ENCODE data around the gene GMDS. TPM values are rescaled to one million over a fixed set of nuclear protein-coding genes. Genes with fewer than 3 reads are reported as not detected.

The GMDS gene
- total and polyA plus RNA-seq, 2 donors (not counting 1 experiment from before 2014, with no cell fraction given): 11.5 to 16.4 TPM

GRCh38 chr6:1586861-1587450 is 658.4 kb downstream of the GMDS start:
- intact Hi-C loops (cut with micrococcal nuclease): no loop called here
- CTCF ChIA-PET: interaction anchor here (0.9 to 1.5 kb wide), 2 partner anchors 9 to 11 kb away, joined by 3 read pairs; no protein-coding TSS in a partner anchor
- peaks cover 23% of the 10 kb centered on the region for H3K27me3 Mint-ChIP-seq

DNA sequence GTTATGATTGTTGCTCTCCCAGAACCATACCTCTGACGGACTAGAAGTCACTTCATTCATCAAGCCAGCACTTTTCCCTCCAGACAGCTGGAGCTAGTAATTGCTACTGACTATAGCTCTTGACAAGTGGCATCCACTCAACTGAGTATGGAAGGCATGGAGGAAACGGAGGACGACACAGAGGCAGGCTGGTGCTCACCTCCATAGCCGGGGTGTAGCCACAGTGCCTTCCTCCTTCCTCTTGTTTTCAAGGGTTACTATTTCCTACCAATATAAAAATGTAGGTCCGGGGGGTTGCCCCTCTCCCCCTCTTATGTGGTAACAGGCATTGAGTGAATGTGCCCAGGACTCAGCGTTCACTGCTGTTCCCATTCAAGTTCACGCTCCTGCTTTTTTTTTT is 659.1 kb downstream of the GMDS start:
- Mint-ChIP-seq H3K27ac (no peak overlapping the region), H3K4me1 (no peaks in the 10 kb centered on the region), H3K27me3 (peaks cover 28% of the 10 kb centered on the region), H3K9me3 (ENCODE audit: insufficient read depth) (no peaks in the 10 kb centered on the region), H3K4me3 (no peak overlapping the region)
- ChIA-PET CTCF (interaction anchor here (1.5 kb wide), 1 partner anchor 12 kb away, joined by 3 read pairs; no protein-coding TSS in a partner anchor), POLR2A (interaction anchor here (0.6 kb wide), 1 partner anchor 18 kb away, joined by 3 read pairs; no protein-coding TSS in a partner anchor)
- no peak for DNase-seq
- intact Hi-C loops (cut with micrococcal nuclease): no loop called here
- Histone ChIP-seq H3K4me2 (replicated peaks; ENCODE audit: low read depth, low read length, poor library complexity, severe bottlenecking) (no peak overlapping the region), H3K9me3 (ENCODE audit: control extremely low read depth in 1 of 3, control insufficient read depth in 2 of 3, insufficient read depth in 1 of 3, low read length in 2 of 3) (no peaks in the 10 kb centered on the region), H3K9ac (ENCODE audit: low read length) (no peak overlapping the region), H4K20me1 (ENCODE audit: control insufficient read depth, insufficient read depth, low read length, poor library complexity, severe bottlenecking) (no peaks in the 10 kb centered on the region), H3K36me3 (replicated peaks in 1 of 2; ENCODE audit: control extremely low read depth in 1 of 2, control insufficient read depth in 1 of 2, extremely low read depth in 1 of 2, insufficient read depth in 2 of 2, low read length in 1 of 2) (no peaks in the 10 kb centered on the region), H3K79me2 (ENCODE audit: control insufficient read depth, insufficient read depth, low read length) (no peaks in the 10 kb centered on the region), H2AFZ (ENCODE audit: insufficient read depth, low read depth, low read length, poor library complexity, severe bottlenecking) (no peak overlapping the region), H3K27me3 (replicated peaks in 1 of 4; ENCODE audit: control extremely low read depth in 1 of 4, control insufficient read depth in 3 of 4, insufficient read depth in 4 of 4, low read length in 3 of 4) (peaks cover 0 to 10% (median 1%) of the 10 kb centered on the region in 4 experiments), H3K27ac (ENCODE audit: low read length in 2 of 2) (no peak overlapping the region), H3K4me1 (ENCODE audit: control insufficient read depth in 2 of 2, insufficient read depth in 2 of 2, low read length in 2 of 2) (no peaks in the 10 kb centered on the region), H3K4me3 (ENCODE audit: control extremely low read depth in 1 of 5, extremely low read depth in 1 of 5, insufficient read depth in 1 of 5, low read depth in 2 of 5, low read length in 4 of 5) (no peak overlapping the region)
- TF ChIP-seq, protein P1, sequence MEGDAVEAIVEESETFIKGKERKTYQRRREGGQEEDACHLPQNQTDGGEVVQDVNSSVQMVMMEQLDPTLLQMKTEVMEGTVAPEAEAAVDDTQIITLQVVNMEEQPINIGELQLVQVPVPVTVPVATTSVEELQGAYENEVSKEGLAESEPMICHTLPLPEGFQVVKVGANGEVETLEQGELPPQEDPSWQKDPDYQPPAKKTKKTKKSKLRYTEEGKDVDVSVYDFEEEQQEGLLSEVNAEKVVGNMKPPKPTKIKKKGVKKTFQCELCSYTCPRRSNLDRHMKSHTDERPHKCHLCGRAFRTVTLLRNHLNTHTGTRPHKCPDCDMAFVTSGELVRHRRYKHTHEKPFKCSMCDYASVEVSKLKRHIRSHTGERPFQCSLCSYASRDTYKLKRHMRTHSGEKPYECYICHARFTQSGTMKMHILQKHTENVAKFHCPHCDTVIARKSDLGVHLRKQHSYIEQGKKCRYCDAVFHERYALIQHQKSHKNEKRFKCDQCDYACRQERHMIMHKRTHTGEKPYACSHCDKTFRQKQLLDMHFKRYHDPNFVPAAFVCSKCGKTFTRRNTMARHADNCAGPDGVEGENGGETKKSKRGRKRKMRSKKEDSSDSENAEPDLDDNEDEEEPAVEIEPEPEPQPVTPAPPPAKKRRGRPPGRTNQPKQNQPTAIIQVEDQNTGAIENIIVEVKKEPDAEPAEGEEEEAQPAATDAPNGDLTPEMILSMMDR (IDR thresholded peaks at IDR 0.05): no peak
- TF ChIP-seq EZH2 (IDR thresholded peaks at IDR 0.05; ENCODE audit: borderline replicate concordance, insufficient read depth, low read depth, low read length, poor library complexity, severe bottlenecking): no peak
- 100% methylated on average over 1 of the region's 7 CpGs for WGBS (ENCODE audit: insufficient coverage)
- ATAC-seq (ENCODE audit: low read depth): no peak

More at GRCh38 chr6:1586861-1587450, 658.4 kb downstream of the GMDS start:
- no peak for DNase-seq
- Histone ChIP-seq H3K9me3 (ENCODE audit: control extremely low read depth in 1 of 3, control insufficient read depth in 2 of 3, insufficient read depth in 1 of 3, low read length in 2 of 3) (no peaks in the 10 kb centered on the region), H4K20me1 (ENCODE audit: control insufficient read depth, insufficient read depth, low read length, poor library complexity, severe bottlenecking) (no peaks in the 10 kb centered on the region), H3K4me3 (ENCODE audit: control extremely low read depth in 1 of 5, extremely low read depth in 1 of 5, insufficient read depth in 1 of 5, low read depth in 2 of 5, low read length in 4 of 5) (no peak overlapping the region), H3K4me2 (replicated peaks; ENCODE audit: low read depth, low read length, poor library complexity, severe bottlenecking) (no peak overlapping the region), H3K9ac (ENCODE audit: low read length) (no peak overlapping the region), H3K27me3 (replicated peaks in 1 of 4; ENCODE audit: control extremely low read depth in 1 of 4, control insufficient read depth in 3 of 4, insufficient read depth in 4 of 4, low read length in 3 of 4) (peaks cover 0 to 10% (median 1%) of the 10 kb centered on the region in 4 experiments), H3K27ac (ENCODE audit: low read length in 2 of 2) (no peak overlapping the region), H3K4me1 (ENCODE audit: control insufficient read depth in 2 of 2, insufficient read depth in 2 of 2, low read length in 2 of 2) (no peaks in the 10 kb centered on the region), H3K36me3 (replicated peaks in 1 of 2; ENCODE audit: control extremely low read depth in 1 of 2, control insufficient read depth in 1 of 2, extremely low read depth in 1 of 2, insufficient read depth in 2 of 2, low read length in 1 of 2) (no peaks in the 10 kb centered on the region), H2AFZ (ENCODE audit: insufficient read depth, low read depth, low read length, poor library complexity, severe bottlenecking) (no peak overlapping the region), H3K79me2 (ENCODE audit: control insufficient read depth, insufficient read depth, low read length) (no peaks in the 10 kb centered on the region)
- Mint-ChIP-seq H3K4me1 (no peaks in the 10 kb centered on the region), H3K4me3 (no peak overlapping the region), H3K9me3 (ENCODE audit: insufficient read depth) (no peaks in the 10 kb centered on the region), H3K27ac (no peak overlapping the region)
- ATAC-seq (ENCODE audit: low read depth): no peak
- WGBS (ENCODE audit: insufficient coverage): 94% methylated on average over 2 of the region's 5 CpGs
- TF ChIP-seq, protein P1 (IDR thresholded peaks at IDR 0.05): no peak
- TF ChIP-seq EZH2 (IDR thresholded peaks at IDR 0.05; ENCODE audit: borderline replicate concordance, insufficient read depth, low read depth, low read length, poor library complexity, severe bottlenecking): no peak
- POLR2A ChIA-PET: interaction anchor here (0.6 kb wide), 1 partner anchor 18 kb away, joined by 3 read pairs; no protein-coding TSS in a partner anchor
